Esophagus muscularis mucosa (tissue), 4 donors: ENCODE results near the gene CFAP157.

ENCODE experiments used
- CTCF ChIP-seq, 3 experiments: fragments of 200-600 bp in 2 of 3; fragments of 450-650 bp in 1 of 3; sonication (generic) in 2 of 3; IDR thresholded peaks; one replicate each; pipeline ENCODE4 v1.5.1; 2017 to 2019; ENCODE audit warnings: antibody characterized with exemption in 3 of 3, mild to moderate bottlenecking in 2 of 3, moderate library complexity in 1 of 3
- EP300 ChIP-seq: sonication (generic); formaldehyde crosslinking; IDR thresholded peaks from one replicate; pipeline ENCODE4 v1.6.1; 2017; ENCODE audit warnings: antibody characterized with exemption
- POLR2A ChIP-seq: fragments of 450-650 bp; IDR thresholded peaks from one replicate; pipeline ENCODE4 v1.6.1; 2017; ENCODE audit warnings: antibody characterized with exemption, moderate library complexity, mild to moderate bottlenecking, low read depth
- POLR2AphosphoS5 ChIP-seq, 2 donors: sonication (generic); formaldehyde crosslinking; IDR thresholded peaks; one replicate each; pipeline ENCODE4 v1.6.1; 2017; ENCODE audit warnings: antibody characterized with exemption in 2 of 2

- TF ChIP-seq CTCF (IDR thresholded peaks at IDR 0.05), result no peak
- no peak for TF ChIP-seq EP300
- TF ChIP-seq POLR2AphosphoS5 (IDR thresholded peaks at IDR 0.05), result no peak
- TF ChIP-seq POLR2A, result no peak
Measured at GRCh38 chr9:127730799-127731410, 24.1 kb downstream of the CFAP157 start.
